ENCODE data around the gene ARL16. TPM values are rescaled to one million over a fixed set of nuclear protein-coding genes. Genes with fewer than 3 reads are reported as not detected.

ARL16 gene
- total RNA-seq, 1 experiment from 2014 or later: 40.1 TPM

DNA sequence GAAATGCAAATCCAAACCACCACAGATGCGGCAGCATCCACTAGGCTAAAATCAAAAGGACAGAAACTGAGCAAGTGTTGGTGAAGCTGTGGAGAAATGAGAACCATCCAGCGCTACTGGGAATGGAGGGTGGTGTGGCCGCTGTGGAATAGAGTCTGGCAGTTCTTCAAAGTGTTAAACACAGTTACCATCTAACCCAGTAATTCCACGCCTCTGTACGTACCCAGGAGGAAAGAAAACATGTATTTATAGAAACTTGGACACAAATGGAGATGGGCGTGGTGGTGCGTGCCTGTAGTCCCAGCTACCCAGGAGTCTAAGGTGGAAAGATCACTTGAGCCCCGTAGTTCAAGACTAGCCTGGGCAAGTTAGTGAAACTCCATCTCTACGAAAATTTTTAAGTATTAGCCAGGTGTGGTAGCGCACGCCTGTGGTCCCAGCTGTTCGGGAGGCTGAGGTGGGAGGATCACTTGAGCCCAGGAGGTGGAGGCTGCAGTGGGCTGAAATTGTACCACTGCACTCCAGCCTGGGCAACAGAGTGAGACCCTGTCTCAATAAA lies 40.1 kb upstream of the ARL16 start:
- peak overlapping the region; percentile 11 for H3K4me3 Mint-ChIP-seq (ENCODE audit: low read depth, unreplicated experiment)
- no peak for DNase-seq
- H3K36me3 Mint-ChIP-seq (ENCODE audit: insufficient read depth, unreplicated experiment): peaks cover 46% of the 10 kb centered on the region
- H3K27me3 Mint-ChIP-seq (ENCODE audit: unreplicated experiment): no peaks in the 10 kb centered on the region
- CTCF ChIA-PET: no interaction called here
- TF ChIP-seq, protein P1, sequence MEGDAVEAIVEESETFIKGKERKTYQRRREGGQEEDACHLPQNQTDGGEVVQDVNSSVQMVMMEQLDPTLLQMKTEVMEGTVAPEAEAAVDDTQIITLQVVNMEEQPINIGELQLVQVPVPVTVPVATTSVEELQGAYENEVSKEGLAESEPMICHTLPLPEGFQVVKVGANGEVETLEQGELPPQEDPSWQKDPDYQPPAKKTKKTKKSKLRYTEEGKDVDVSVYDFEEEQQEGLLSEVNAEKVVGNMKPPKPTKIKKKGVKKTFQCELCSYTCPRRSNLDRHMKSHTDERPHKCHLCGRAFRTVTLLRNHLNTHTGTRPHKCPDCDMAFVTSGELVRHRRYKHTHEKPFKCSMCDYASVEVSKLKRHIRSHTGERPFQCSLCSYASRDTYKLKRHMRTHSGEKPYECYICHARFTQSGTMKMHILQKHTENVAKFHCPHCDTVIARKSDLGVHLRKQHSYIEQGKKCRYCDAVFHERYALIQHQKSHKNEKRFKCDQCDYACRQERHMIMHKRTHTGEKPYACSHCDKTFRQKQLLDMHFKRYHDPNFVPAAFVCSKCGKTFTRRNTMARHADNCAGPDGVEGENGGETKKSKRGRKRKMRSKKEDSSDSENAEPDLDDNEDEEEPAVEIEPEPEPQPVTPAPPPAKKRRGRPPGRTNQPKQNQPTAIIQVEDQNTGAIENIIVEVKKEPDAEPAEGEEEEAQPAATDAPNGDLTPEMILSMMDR (IDR thresholded peaks at IDR 0.05; ENCODE audit: unreplicated experiment): no peak
- peaks cover 12% of the 10 kb centered on the region for H3K4me1 Mint-ChIP-seq (ENCODE audit: low read depth, unreplicated experiment)
- intact Hi-C loops (cut with micrococcal nuclease; ENCODE audit: unreplicated experiment): no loop called here
- H3K9me3 Mint-ChIP-seq (ENCODE audit: low read depth, unreplicated experiment): no peaks in the 10 kb centered on the region
- no TSS peak for BruUV-seq (replicated peaks)
- peak overlapping the region; percentile 28 for H3K27ac Mint-ChIP-seq (ENCODE audit: unreplicated experiment)

DNA sequence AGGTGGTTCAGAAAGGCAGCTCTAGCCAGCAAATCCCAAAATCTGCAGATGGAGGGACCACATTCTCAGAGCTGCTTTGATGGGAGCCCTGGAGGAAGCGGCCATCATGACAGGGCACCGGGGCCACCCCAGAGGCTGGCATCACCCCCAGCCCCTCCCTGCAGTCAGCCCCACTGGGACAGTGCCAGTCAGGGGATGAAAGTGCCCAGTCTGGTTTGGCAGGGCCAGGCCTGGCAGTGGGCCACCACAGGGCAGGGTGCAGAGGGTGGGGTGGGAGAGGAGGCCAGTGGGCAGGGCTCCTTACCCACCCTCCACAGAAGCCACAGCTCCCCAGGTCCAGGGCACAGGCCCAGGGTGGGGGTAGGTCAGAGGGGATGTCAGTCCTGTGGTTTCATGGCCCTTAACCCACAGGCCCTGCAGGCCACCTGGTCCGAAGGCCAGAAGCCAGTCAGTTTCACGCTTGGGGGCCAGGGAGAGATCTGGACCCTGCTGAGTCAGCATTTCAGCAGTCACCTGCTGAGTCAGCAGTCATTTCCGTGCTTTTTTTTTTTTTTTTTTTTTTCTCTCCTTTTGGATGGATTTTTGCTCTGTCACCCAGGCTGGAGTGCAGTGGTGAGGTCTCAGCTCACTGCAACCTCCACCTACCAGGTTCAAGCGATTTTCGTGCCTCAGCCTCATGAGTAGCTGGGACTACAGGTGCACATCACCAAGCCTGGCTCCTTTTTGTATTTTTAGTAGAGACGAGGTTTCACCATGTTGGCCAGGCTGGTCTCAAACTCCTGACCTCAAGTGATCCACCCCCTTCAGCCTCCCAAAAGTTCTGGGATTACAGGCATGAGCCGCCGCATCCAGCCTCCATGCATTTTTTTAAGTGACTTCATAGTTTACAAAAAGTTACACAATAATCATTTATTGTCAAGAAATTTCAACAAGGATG lies 38.9 kb upstream of the ARL16 start:
- Mint-ChIP-seq H3K4me3 (ENCODE audit: low read depth, unreplicated experiment) (peak overlapping the region; percentile 41), H3K36me3 (ENCODE audit: insufficient read depth, unreplicated experiment) (peaks cover 56% of the 10 kb centered on the region), H3K4me1 (ENCODE audit: low read depth, unreplicated experiment) (peaks cover 12% of the 10 kb centered on the region), H3K9me3 (ENCODE audit: low read depth, unreplicated experiment) (no peaks in the 10 kb centered on the region), H3K27ac (ENCODE audit: unreplicated experiment) (peak overlapping the region; percentile 39), H3K27me3 (ENCODE audit: unreplicated experiment) (no peaks in the 10 kb centered on the region)
- CTCF ChIA-PET: interaction anchor here (0.6 kb wide), 1 partner anchor 103 kb away, joined by 4 read pairs; no protein-coding TSS in a partner anchor
- no TSS peak for BruUV-seq (replicated peaks)
- peak; percentile 93 for DNase-seq
- intact Hi-C loops (cut with micrococcal nuclease; ENCODE audit: unreplicated experiment): no loop called here
- TF ChIP-seq, protein P1 (IDR thresholded peaks at IDR 0.05; ENCODE audit: unreplicated experiment): no peak

DNA sequence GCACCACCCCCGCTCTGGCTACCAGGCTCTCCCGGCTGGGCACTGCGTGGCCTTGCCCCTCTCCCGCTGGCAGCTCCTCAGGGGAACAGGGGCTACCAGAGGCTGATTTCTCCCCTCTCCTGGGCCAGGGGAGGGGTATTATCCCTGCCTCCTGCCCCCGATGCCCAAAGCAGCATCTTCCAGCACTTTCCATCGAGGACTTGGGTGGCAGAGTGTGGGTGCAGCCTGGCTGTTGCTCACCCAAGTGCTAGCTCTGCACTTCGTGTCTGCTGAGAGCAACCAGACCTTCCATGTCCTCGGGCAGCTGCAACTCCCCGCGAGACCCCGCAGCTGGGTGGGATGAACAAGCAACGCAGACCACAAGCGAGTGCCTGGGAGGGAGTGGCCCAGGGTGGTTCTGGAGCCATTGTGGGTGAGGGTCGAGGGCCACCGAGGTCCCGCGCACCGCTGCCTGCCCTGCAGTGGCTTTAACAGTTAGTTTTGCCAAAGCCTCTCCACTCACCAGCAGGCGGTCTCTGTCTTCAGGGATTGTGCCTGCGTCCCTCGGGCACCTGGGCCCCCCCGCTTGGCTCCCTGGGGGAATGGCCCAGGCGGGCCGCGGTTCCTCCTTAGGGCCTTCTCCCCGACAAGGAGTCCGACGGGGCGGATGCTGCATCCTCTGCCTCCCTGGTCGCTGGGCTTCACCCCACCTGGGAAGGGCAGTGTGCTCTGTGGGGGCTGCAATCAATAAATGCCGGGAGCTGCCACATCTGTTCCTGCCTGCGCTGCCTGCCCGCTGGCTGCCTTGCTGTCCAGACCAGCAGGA lies 36.9 kb upstream of the ARL16 start:
- Mint-ChIP-seq H3K4me1 (ENCODE audit: low read depth, unreplicated experiment) (peaks cover 12% of the 10 kb centered on the region), H3K27me3 (ENCODE audit: unreplicated experiment) (no peaks in the 10 kb centered on the region), H3K27ac (ENCODE audit: unreplicated experiment) (no peak overlapping the region), H3K4me3 (ENCODE audit: low read depth, unreplicated experiment) (no peak overlapping the region), H3K36me3 (ENCODE audit: insufficient read depth, unreplicated experiment) (peaks cover 63% of the 10 kb centered on the region), H3K9me3 (ENCODE audit: low read depth, unreplicated experiment) (no peaks in the 10 kb centered on the region)
- BruUV-seq (replicated peaks): TSS peak; percentile 4
- TF ChIP-seq, protein P1 (IDR thresholded peaks at IDR 0.05; ENCODE audit: unreplicated experiment): no peak
- intact Hi-C loops (cut with micrococcal nuclease; ENCODE audit: unreplicated experiment): no loop called here
- CTCF ChIA-PET: no interaction called here
- DNase-seq: no peak

DNA sequence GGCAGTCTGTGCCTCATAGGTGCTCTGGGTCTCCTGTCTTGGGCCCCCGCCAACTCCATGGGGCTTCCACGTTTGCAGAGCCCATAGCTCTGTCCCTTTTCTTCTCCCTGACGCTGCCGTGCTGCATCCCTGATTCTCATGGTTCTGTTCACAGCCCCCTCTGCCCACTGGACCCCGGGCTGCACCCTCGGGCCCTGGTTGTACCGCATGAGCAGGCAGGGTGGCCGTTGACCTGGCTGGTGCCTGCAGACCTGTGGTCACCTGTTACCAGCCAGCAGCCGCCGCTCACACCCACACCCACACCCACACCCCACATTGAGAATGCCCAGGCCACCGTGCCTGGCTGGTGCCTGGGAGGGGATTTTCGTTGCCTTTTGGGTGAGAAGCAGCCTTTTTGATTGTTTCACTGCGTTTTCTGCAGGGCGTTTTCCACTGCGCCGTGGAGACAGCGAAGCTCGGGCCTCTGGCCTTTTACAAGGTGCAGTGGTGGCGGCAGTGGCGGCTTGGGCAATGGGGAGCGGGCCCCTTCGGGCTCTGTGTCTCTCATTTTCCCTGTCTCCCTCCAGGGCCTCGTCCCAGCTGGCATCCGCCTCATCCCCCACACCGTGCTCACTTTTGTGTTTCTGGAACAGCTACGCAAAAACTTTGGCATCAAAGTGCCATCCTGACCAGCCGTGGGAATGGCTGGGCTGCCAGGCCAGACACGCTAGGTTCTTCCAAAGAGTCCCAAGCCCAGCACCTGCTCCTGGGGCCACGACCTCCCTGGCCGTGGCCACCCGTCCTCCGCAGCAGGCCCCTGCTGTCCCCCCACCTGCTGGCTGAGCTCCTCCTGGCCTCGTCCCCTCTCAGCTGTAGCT lies 36.0 kb upstream of the ARL16 start:
- intact Hi-C loops (cut with micrococcal nuclease; ENCODE audit: unreplicated experiment): no loop called here
- CTCF ChIA-PET: no interaction called here
- Mint-ChIP-seq H3K4me3 (ENCODE audit: low read depth, unreplicated experiment) (no peak overlapping the region), H3K36me3 (ENCODE audit: insufficient read depth, unreplicated experiment) (peaks cover 64% of the 10 kb centered on the region), H3K4me1 (ENCODE audit: low read depth, unreplicated experiment) (peaks cover 12% of the 10 kb centered on the region), H3K27me3 (ENCODE audit: unreplicated experiment) (no peaks in the 10 kb centered on the region), H3K9me3 (ENCODE audit: low read depth, unreplicated experiment) (no peaks in the 10 kb centered on the region), H3K27ac (ENCODE audit: unreplicated experiment) (no peak overlapping the region)
- BruUV-seq (replicated peaks): no TSS peak
- TF ChIP-seq, protein P1 (IDR thresholded peaks at IDR 0.05; ENCODE audit: unreplicated experiment): no peak
- DNase-seq: no peak
